Activated naive CD8-positive, alpha-beta T cell treated with anti-CD3 and anti-CD28 coated beads, Interleukin-2, amount 10 ng/mL, durations not matched to agents 7 days and 5 days (primary cell): ENCODE measurements around the gene JAG2. TPM values are rescaled to one million over a fixed set of nuclear protein-coding genes. Genes with fewer than 3 reads are reported as not detected.
A peak's percentile ranks its signal among the peaks of the same experiment; 100 is the strongest.

Experiments used
- ATAC-seq: fragments of 150-1000 bp; cut with Tn5 transposase; one replicate; pipeline ENCODE4 v1.10.0; 2021; ENCODE audit warnings: low read depth, moderate library complexity
- POLR2A ChIA-PET: fragments of 350-600 bp; sonication (Branson Sonifier 250); formaldehyde crosslinking; loops from one replicate; lab custom pipeline; 2021; ENCODE audit warnings: antibody characterized with exemption; lab: Charles Lee
- DNase-seq: peaks from one replicate; pipeline ENCODE4 v3.0.0; 2021
- H3K27ac Mint-ChIP-seq: one replicate; pipeline ENCODE4 v1.8.0; 2022; ENCODE audit warnings: mild to moderate bottlenecking, mixed read lengths
- H3K27me3 Mint-ChIP-seq: one replicate; pipeline ENCODE4 v1.8.0; 2022; ENCODE audit warnings: mild to moderate bottlenecking, moderate library complexity, mixed read lengths
- H3K36me3 Mint-ChIP-seq: one replicate; pipeline ENCODE4 v1.8.0; 2021; ENCODE audit warnings: mild to moderate bottlenecking, mixed read lengths
- H3K4me1 Mint-ChIP-seq: one replicate; pipeline ENCODE4 v1.8.0; 2021; ENCODE audit warnings: mixed read lengths
- H3K4me3 Mint-ChIP-seq: one replicate; pipeline ENCODE4 v1.8.0; 2022; ENCODE audit warnings: mild to moderate bottlenecking, moderate library complexity, mixed read lengths
- H3K9me3 Mint-ChIP-seq: one replicate; pipeline ENCODE4 v1.8.0; 2021; ENCODE audit warnings: mixed read lengths
- total RNA-seq, 2 experiments: library from RNA; stranded (reverse); gene quantifications; one replicate each; pipeline ENCODE4 v1.2.3, GENCODE V29; 2021

JAG2 gene
- total RNA-seq, 2 experiments from 2014 or later = 1.8 to 3.2 TPM

DNA sequence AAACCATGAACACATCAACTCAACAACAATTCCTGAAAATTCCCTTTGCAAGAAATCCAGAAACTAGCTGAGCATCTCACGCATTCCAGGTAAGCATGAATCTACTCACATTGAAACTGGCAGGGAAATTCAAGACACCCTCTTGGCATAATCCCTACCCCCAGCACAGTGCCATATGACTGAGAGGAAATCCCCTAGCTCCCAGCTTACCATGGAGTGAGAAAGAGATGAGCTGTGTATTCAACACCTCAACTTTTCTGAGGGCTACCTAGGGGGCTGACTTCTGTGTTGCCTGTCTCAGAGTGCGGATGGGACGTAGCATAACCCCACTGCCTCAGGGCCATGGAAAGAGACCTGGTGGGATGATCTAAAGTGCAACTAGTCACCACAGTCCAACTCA lies 65.7 kb downstream of the JAG2 start:
- DNase-seq (no peak), ATAC-seq (no peak)
- H3K27ac Mint-ChIP-seq = no peak overlapping the region
- peaks cover 42% of the 10 kb centered on the region for H3K27me3 Mint-ChIP-seq
- peaks cover 9% of the 10 kb centered on the region for H3K9me3 Mint-ChIP-seq
- no peak overlapping the region for H3K4me3 Mint-ChIP-seq
- H3K36me3 Mint-ChIP-seq = peaks cover 2% of the 10 kb centered on the region
- POLR2A ChIA-PET = no interaction called here
- H3K4me1 Mint-ChIP-seq = peaks cover 3% of the 10 kb centered on the region

DNA sequence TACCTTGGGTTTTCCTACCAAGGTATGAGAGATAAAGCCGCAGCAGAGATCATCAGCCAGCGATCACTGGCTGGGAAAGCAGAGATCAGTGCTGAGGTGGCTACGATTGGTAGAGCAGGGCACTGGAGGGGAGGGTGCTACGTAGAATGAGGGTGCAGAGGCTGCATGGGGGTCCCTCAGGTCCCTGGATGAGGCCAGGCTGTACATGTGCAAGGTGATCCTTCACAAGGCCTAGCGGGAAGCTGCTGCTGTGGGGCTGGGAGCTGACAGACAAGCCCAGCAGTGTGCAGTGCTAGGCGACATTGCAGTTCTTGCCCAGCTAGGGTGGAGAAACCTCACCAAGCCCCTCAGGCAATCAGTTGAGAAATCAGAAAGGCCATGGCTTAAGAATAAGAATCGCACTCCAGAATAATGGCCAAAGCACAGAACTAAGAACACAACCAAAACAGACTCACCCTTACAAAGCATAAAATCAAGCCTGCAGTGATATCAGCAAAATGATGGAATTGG lies 66.2 kb downstream of the JAG2 start:
- Mint-ChIP-seq H3K27me3 (peaks cover 41% of the 10 kb centered on the region), H3K9me3 (peaks cover 9% of the 10 kb centered on the region), H3K27ac (no peak overlapping the region), H3K4me1 (peaks cover 3% of the 10 kb centered on the region), H3K4me3 (no peak overlapping the region), H3K36me3 (peaks cover 2% of the 10 kb centered on the region)
- POLR2A ChIA-PET = no interaction called here
- DNase-seq (no peak), ATAC-seq (no peak)

DNA sequence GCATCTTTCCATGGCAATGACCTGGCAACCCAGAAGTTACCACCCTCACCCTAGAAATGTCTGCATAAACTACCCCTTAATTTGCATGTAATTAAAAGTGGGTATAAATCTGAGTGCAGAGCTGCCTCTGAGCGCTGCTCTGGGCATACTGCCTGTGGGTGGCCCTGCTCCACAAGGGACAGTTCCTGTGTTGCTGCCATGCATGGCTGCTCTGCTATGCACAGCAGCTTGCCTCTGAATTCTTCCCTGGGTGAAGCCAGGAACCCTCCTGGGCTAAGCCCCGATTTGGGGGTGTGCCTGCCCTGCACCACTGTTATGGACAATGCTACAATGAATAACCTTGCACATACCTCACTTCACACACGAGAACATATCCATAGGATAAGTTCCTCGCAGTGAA lies 67.7 kb downstream of the JAG2 start:
- DNase-seq (no peak), ATAC-seq (no peak)
- H3K36me3 Mint-ChIP-seq = peaks cover 2% of the 10 kb centered on the region
- H3K27ac Mint-ChIP-seq = no peak overlapping the region
- peaks cover 28% of the 10 kb centered on the region for H3K27me3 Mint-ChIP-seq
- POLR2A ChIA-PET = no interaction called here
- peaks cover 9% of the 10 kb centered on the region for H3K9me3 Mint-ChIP-seq
- peaks cover 3% of the 10 kb centered on the region for H3K4me1 Mint-ChIP-seq
- H3K4me3 Mint-ChIP-seq = no peak overlapping the region

DNA sequence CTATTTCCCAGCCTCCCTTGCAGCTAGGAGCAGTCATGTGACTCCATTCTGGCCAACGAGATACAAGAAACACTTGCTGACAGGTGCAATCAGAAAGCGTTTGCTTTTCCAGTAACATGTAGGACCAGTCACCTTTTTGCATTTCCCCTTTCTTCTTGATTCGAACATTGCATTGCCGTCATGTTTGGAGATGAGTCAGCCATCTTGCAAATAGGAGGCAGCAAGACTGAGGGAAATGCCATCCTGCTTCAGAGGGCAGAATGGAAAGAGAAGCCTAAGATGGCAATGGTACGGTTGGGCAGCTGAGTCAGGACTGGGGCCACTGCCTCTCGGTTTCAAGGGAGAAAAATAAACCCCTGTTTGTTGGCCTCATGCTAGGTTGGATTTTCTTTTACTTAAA lies 68.8 kb downstream of the JAG2 start:
- Mint-ChIP-seq H3K27me3 (peaks cover 24% of the 10 kb centered on the region), H3K9me3 (peaks cover 9% of the 10 kb centered on the region), H3K4me3 (no peak overlapping the region), H3K4me1 (no peaks in the 10 kb centered on the region), H3K36me3 (peaks cover 2% of the 10 kb centered on the region), H3K27ac (no peak overlapping the region)
- no peak for ATAC-seq
- DNase-seq = no peak
- POLR2A ChIA-PET = no interaction called here

DNA sequence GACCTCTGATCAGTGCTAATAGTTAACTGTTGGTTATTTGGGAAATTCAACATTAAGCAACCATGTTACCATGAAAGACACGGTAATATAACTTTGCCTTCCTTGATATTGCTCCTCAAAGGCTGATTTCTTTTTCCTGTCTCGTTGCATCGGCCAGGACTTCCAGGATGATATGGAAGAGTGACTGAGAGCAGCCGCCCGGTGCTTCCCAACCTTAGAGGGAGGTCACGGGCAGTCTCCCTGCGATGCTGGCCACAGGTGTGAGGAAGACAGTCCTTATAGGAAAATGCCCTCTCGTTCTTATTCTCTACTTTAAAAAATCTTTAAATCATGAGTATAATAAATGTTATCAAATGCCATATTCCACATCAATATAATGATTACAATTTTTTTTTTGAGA lies 70.3 kb downstream of the JAG2 start:
- ATAC-seq (no peak), DNase-seq (no peak)
- H3K36me3 Mint-ChIP-seq = no peaks in the 10 kb centered on the region
- no peak overlapping the region for H3K27ac Mint-ChIP-seq
- peaks cover 6% of the 10 kb centered on the region for H3K9me3 Mint-ChIP-seq
- peaks cover 5% of the 10 kb centered on the region for H3K4me1 Mint-ChIP-seq
- POLR2A ChIA-PET = no interaction called here
- no peak overlapping the region for H3K4me3 Mint-ChIP-seq
- H3K27me3 Mint-ChIP-seq = peaks cover 9% of the 10 kb centered on the region

- POLR2A ChIA-PET = no interaction called here
- Mint-ChIP-seq H3K36me3 (no peaks in the 10 kb centered on the region), H3K4me3 (no peak overlapping the region), H3K27me3 (peaks cover 9% of the 10 kb centered on the region), H3K4me1 (peaks cover 7% of the 10 kb centered on the region), H3K27ac (no peak overlapping the region), H3K9me3 (peaks cover 6% of the 10 kb centered on the region)
- DNase-seq = no peak
- ATAC-seq = no peak
These were observed 70.8 kb downstream of the JAG2 start for GRCh38 chr14:105097794-105098127.

GRCh38 chr14:105096206-105096875 lies 72.2 kb downstream of the JAG2 start:
- POLR2A ChIA-PET = interaction anchor here (1.1 kb wide), 1 partner anchor 31 kb away, joined by 3 read pairs; the partner anchor contains the start of gene GPR132
- H3K4me3 Mint-ChIP-seq = no peak overlapping the region
- no peak overlapping the region for H3K27ac Mint-ChIP-seq
- ATAC-seq (no peak), DNase-seq (no peak)
- H3K4me1 Mint-ChIP-seq = peaks cover 12% of the 10 kb centered on the region
- H3K9me3 Mint-ChIP-seq = peaks cover 6% of the 10 kb centered on the region
- H3K36me3 Mint-ChIP-seq = no peaks in the 10 kb centered on the region
- peaks cover 7% of the 10 kb centered on the region for H3K27me3 Mint-ChIP-seq

GRCh38 chr14:105095236-105095805 lies 73.3 kb downstream of the JAG2 start:
- Mint-ChIP-seq H3K9me3 (peaks cover 6% of the 10 kb centered on the region), H3K4me1 (peaks cover 17% of the 10 kb centered on the region), H3K36me3 (no peaks in the 10 kb centered on the region), H3K4me3 (no peak overlapping the region), H3K27me3 (peaks cover 6% of the 10 kb centered on the region), H3K27ac (no peak overlapping the region)
- no peak for DNase-seq
- no peak for ATAC-seq
- POLR2A ChIA-PET = interaction anchor here (1.1 kb wide), 1 partner anchor 30 kb away, joined by 3 read pairs; the partner anchor contains the start of gene GPR132

DNA sequence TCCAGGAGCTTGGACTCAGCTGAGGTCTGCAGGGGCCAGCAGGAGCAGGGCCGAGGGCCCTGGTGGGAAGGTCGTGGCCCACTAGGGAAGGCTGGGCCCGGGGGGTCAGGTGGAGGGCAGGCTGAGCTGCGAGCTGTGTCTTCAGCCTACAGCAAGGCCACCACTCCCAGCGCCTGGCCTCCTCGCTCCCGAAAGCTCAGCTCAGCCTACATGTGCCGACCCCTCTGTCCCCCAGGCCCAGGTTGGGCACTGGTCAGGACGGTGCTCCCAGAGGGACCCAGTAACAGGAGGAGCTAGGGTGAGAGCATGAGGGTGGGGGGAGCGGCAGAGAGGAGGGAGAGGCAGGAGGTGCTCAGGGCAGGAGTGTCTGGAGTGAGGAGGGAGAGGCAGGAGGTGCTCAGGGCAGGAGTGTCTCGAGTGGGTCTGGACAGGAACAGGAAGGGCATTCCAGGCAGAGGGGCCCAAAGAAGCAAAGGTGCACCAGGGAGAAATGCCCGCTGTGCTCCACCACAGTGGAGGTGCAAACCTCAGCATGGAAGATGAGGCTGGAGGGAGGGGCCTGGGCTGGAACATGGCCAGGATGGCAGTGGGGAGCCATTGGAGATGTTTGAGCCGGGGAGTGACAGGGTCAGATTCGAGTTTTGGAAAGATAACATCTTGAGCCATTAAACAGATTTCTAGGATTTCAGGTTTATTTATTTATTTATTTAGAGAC lies 74.2 kb downstream of the JAG2 start:
- DNase-seq (no peak), ATAC-seq (no peak)
- Mint-ChIP-seq H3K9me3 (peaks cover 3% of the 10 kb centered on the region), H3K4me3 (peak overlapping the region; percentile 77), H3K4me1 (peaks cover 17% of the 10 kb centered on the region), H3K36me3 (no peaks in the 10 kb centered on the region), H3K27ac (peak overlapping the region; percentile 34), H3K27me3 (peaks cover 4% of the 10 kb centered on the region)
- POLR2A ChIA-PET = interaction anchor here (0.6 to 1.3 kb wide), 3 partner anchors 46 to 227 kb away, joined by 3 to 4 read pairs (median 3); partner anchors contain the start of gene BRF1

DNA sequence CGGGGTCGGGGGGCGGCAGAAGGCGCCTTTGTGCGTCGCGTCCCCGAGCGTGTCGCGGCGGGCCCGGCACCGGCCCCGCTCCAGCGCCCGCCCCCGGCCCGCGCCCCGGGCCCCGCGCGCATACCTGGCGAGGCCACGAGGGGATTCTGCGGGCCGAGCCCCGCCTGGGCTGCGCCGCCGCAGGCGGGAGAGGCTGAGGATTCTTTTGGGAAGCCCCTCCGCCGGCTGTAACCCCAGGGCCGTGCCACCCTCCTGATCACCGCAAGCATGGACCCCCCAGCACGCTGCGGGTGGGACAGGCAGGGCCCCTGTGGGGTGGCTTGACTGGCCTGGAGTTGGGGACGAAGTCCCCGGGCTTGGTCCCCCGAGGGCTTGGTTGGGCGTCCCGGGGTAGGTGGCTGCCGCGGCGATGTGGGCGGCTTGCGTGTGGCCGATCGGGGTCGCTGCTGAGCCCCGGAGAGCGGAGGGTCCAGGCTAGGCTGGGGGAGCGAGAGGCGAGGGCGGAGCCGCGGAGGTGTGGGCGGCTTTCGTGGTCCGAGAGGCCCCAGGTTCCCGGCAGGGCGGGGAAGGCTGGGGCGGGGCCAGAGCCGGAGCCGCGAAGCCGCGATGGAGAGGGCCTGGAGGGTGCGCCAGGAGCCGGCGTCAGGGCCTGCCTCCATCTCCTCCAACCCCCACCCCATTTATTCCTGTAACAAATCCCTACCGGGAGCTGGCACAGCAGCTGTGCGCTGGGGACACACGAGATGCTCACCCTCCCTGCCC lies 75.0 kb downstream of the JAG2 start:
- peaks cover 17% of the 10 kb centered on the region for H3K4me1 Mint-ChIP-seq
- POLR2A ChIA-PET = interaction anchor here (0.6 to 2.1 kb wide), 4 partner anchors 28 to 228 kb away, joined by 3 to 5 read pairs (median 4); partner anchors contain the start of genes BRF1 and GPR132
- DNase-seq = peak; percentile 83
- peak overlapping the region; percentile 38 for H3K27ac Mint-ChIP-seq
- ATAC-seq = peak; percentile 69
- peaks cover 4% of the 10 kb centered on the region for H3K27me3 Mint-ChIP-seq
- H3K36me3 Mint-ChIP-seq = no peaks in the 10 kb centered on the region
- H3K4me3 Mint-ChIP-seq = peak overlapping the region; percentile 77
- no peaks in the 10 kb centered on the region for H3K9me3 Mint-ChIP-seq

DNA sequence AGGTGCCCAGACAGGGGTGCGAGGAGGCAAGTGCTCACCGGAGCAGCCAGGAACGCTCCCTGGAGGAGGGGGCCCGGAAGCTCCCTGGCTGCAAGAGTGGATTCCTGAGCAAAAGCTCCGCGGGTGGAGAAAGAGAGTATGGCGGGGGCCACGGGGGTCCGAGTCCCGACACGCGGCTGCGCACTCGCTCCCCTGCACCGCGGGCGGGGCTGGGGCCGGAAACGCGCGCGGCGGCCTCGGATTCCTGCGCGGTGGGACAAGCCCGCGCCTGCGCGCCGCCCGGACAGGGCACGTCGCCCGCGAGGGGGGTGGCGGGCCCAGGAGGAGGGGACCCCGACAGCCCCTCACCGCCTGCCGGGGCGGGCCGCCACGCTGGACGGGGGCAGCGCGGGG lies 75.5 kb downstream of the JAG2 start:
- Mint-ChIP-seq H3K36me3 (no peaks in the 10 kb centered on the region), H3K4me1 (peaks cover 19% of the 10 kb centered on the region), H3K27ac (peak overlapping the region; percentile 75), H3K27me3 (peaks cover 6% of the 10 kb centered on the region), H3K9me3 (no peaks in the 10 kb centered on the region), H3K4me3 (peak overlapping the region; percentile 81)
- peak; percentile 33 for ATAC-seq
- POLR2A ChIA-PET = interaction anchor here (2.1 kb wide), 1 partner anchor 28 kb away, joined by 5 read pairs; the partner anchor contains the start of gene GPR132
- DNase-seq = peak; percentile 84

DNA sequence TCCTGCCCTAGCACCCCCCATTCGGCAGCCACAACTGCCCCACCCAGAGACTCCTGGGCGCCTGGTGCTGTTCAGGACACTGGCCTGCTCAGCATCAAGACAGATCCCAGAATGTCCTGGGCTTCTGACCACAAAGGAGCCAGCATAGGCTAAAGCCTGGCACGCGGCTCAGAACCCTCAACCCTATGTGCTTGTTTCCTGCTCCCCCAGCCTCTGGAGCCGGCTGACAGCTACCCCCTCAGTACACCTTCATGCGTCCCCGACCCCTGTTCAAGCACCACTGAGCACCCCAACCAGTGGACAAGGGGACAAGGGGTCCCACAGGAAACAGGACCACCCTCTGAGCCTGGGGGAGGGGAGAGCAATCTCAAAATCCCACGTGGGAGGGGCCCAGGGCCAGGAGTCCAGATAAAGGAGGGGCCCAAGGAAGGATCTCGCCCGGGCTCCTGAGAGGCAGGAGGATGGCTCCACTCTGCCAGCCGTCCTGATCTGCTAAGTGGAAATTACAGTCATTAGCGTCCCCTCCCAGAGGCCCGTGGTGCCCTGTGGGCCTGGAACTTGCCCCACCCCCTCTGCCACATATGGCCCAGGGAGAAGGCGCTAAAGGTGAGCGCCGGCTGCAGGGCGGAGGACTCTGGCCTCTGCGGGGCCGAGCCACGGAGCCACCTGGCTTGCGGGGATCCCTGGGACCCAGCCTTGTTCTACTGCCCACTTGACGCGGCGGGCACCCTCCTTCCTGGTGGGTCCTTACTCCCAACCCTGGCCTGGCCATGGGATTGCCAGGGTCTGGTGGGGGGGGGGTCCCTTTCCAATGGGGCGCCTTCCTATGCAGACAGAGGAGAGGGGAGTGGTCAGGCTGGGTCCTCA lies 76.2 kb downstream of the JAG2 start:
- DNase-seq = peak; percentile 44
- ATAC-seq = no peak
- Mint-ChIP-seq H3K36me3 (no peaks in the 10 kb centered on the region), H3K9me3 (no peaks in the 10 kb centered on the region), H3K4me1 (peaks cover 19% of the 10 kb centered on the region), H3K27ac (peak overlapping the region; percentile 75), H3K4me3 (peak overlapping the region; percentile 81), H3K27me3 (peaks cover 6% of the 10 kb centered on the region)
- POLR2A ChIA-PET = interaction anchor here (2.1 kb wide), 1 partner anchor 27 kb away, joined by 5 read pairs; the partner anchor contains the start of gene GPR132
